Measurements from ENCODE around the gene GAS5. TPM values are rescaled to one million over a fixed set of nuclear protein-coding genes. Genes with fewer than 3 reads are reported as not detected.

GAS5 gene
- total and polyA plus RNA-seq, 9 of the 15 experiments (the other 6 are each of a cell fraction or from before 2014, with no cell fraction given), result 565 to 1,860 (median 1,006) TPM

DNA sequence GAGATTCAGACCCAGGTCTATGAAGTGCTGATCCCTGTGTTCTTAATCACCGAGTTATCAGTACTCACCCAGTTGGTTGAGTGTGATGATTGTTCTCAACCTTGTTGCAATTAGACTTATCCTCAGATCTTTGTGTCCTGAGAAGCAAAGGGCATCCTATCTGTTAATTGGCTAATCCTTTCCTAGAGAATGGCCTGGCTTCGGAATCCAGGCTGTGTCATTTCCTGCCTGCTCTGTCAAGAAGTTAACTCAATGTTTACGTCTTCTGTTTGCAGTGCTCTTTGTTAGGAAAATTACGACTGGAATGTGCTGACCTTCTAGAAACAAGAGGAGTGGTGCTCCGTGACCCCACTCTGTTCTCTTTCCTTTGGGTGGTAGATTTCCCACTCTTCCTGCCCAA is 14.7 kb downstream of the GAS5 start:
- CTCF ChIA-PET (ENCODE audit: low intra/inter-chr PET ratio), result no interaction called here
- in situ Hi-C loops (cut with MboI), result no loop called here

DNA sequence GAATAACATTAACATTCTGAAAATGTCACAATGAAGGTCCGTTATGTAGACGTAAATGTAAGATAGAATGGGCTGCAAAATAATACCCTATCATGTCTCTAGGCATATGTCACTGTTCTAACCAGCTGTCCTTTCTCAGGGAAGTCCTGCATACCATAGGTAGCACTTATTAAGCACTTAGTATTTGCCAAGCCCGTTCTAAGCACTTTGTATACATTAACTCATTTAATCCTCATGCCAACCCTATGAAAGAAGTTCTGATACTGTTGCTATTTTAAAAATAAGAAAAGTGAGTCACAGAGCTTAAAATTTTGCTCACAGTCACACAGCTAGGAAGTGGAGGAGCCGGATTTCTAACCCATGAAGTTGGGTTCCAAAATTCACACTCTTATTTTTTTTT is 15.7 kb downstream of the GAS5 start:
- FAIRE-seq (no peak), DNase-seq (ENCODE audit: extremely low read depth in 1 of 4, low spot score in 3 of 4) (no peak), ATAC-seq (no peak)
- BruUV-seq (replicated peaks), result no TSS peak
- intact Hi-C loops (cut with micrococcal nuclease) (no loop called here), in situ Hi-C loops (cut with MboI) (no loop called here)
- no peaks in the 10 kb centered on the region for H3K9me3 ChIP-seq (replicated peaks; ENCODE audit: control insufficient read depth, insufficient read depth, low read depth, low read length)
- 93% methylated on average over 4 of the region's 4 CpGs for WGBS (ENCODE audit: insufficient coverage, low coverage, missing lambda C conversion rate)
- H3K27me3 ChIP-seq (ENCODE audit: control insufficient read depth in 2 of 2, insufficient read depth in 2 of 2, low read length in 2 of 2), result no peaks in the 10 kb centered on the region
- H3K27ac ChIP-seq (ENCODE audit: extremely low read depth, low read depth, low read length), result no peak overlapping the region
- no peak overlapping the region for H2AFZ ChIP-seq (ENCODE audit: low read depth, low read length)
- no peaks in the 10 kb centered on the region for H3K79me2 ChIP-seq (ENCODE audit: control insufficient read depth, insufficient read depth, low read length)
- H3K4me3 ChIP-seq, result no peak overlapping the region
- TF ChIP-seq NEUROD1 (IDR thresholded peaks at IDR 0.05; ENCODE audit: borderline replicate concordance, low read depth, low read length, partially characterized antibody) (no peak), C11orf30 (IDR thresholded peaks at IDR 0.05; ENCODE audit: low read depth) (no peak), NRF1 (conservative IDR thresholded peaks at IDR 0.05 in 1 of 2, IDR thresholded peaks at IDR 0.05 in 1 of 2) (no peak), MED1 (CRISPR knock-in tag; IDR thresholded peaks at IDR 0.05; ENCODE audit: borderline replicate concordance) (no peak), HNRNPL (IDR thresholded peaks at IDR 0.05; ENCODE audit: low read depth, low read length) (no peak), ZNF561 (CRISPR knock-in tag; conservative IDR thresholded peaks at IDR 0.05) (no peak), ZNF239 (CRISPR knock-in tag; IDR thresholded peaks at IDR 0.05) (no peak), CREM (IDR thresholded peaks at IDR 0.05; ENCODE audit: low read depth) (no peak), ZNF584 (CRISPR knock-in tag; IDR thresholded peaks at IDR 0.05; ENCODE audit: low read depth) (no peak)
- TF ChIP-seq, protein P1, sequence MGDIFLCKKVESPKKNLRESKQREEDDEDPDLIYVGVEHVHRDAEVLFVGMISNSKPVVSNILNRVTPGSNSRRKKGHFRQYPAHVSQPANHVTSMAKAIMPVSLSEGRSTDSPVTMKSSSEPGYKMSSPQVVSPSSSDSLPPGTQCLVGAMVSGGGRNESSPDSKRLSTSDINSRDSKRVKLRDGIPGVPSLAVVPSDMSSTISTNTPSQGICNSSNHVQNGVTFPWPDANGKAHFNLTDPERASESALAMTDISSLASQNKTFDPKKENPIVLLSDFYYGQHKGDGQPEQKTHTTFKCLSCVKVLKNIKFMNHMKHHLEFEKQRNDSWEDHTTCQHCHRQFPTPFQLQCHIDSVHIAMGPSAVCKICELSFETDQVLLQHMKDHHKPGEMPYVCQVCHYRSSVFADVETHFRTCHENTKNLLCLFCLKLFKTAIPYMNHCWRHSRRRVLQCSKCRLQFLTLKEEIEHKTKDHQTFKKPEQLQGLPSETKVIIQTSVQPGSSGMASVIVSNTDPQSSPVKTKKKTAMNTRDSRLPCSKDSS (IDR thresholded peaks at IDR 0.05; ENCODE audit: low read depth, partially characterized antibody), result no peak
- no peak overlapping the region for H3K4me2 ChIP-seq (ENCODE audit: insufficient read depth, low read length)
- no peaks in the 10 kb centered on the region for H3K4me1 ChIP-seq (replicated peaks in 1 of 2; ENCODE audit: control insufficient read depth in 2 of 2, insufficient read depth in 2 of 2, low read length in 2 of 2)
- no peaks in the 10 kb centered on the region for H3K9me1 ChIP-seq (ENCODE audit: control insufficient read depth, insufficient read depth, low read length)
- no peak overlapping the region for H3K9ac ChIP-seq (ENCODE audit: insufficient read depth in 1 of 2, low read depth in 2 of 2, low read length in 2 of 2)
- ChIA-PET CTCF (ENCODE audit: low intra/inter-chr PET ratio) (interaction anchor here (0.7 kb wide), 1 partner anchor 291 kb away, joined by 3 read pairs; no protein-coding TSS in a partner anchor), POLR2A (interaction anchor here (1.1 to 10.4 kb wide), 2 partner anchors 12 to 15 kb away, joined by 3 to 183 read pairs; partner anchors contain the start of genes GAS5 and ZBTB37)
- H4K20me1 ChIP-seq (replicated peaks; ENCODE audit: control insufficient read depth, insufficient read depth, low read length), result no peaks in the 10 kb centered on the region
- H3K36me3 ChIP-seq (ENCODE audit: control insufficient read depth, insufficient read depth, low read length), result peaks cover 70% of the 10 kb centered on the region

More for the DNA sequence above, 14.7 kb downstream of the GAS5 start:
- Histone ChIP-seq H3K4me1 (replicated peaks in 1 of 2; ENCODE audit: control insufficient read depth in 2 of 2, insufficient read depth in 2 of 2, low read length in 2 of 2) (no peaks in the 10 kb centered on the region), H3K36me3 (ENCODE audit: control insufficient read depth, insufficient read depth, low read length) (peaks cover 76% of the 10 kb centered on the region), H3K4me2 (ENCODE audit: insufficient read depth, low read length) (no peak overlapping the region), H2AFZ (ENCODE audit: low read depth, low read length) (no peak overlapping the region), H3K9me3 (replicated peaks; ENCODE audit: control insufficient read depth, insufficient read depth, low read depth, low read length) (no peaks in the 10 kb centered on the region), H3K27ac (ENCODE audit: extremely low read depth, low read depth, low read length) (no peak overlapping the region), H4K20me1 (replicated peaks; ENCODE audit: control insufficient read depth, insufficient read depth, low read length) (no peaks in the 10 kb centered on the region), H3K9me1 (ENCODE audit: control insufficient read depth, insufficient read depth, low read length) (no peaks in the 10 kb centered on the region), H3K9ac (ENCODE audit: insufficient read depth in 1 of 2, low read depth in 2 of 2, low read length in 2 of 2) (no peak overlapping the region), H3K4me3 (no peak overlapping the region), H3K27me3 (ENCODE audit: control insufficient read depth in 2 of 2, insufficient read depth in 2 of 2, low read length in 2 of 2) (no peaks in the 10 kb centered on the region), H3K79me2 (ENCODE audit: control insufficient read depth, insufficient read depth, low read length) (no peaks in the 10 kb centered on the region)
- ATAC-seq (no peak), FAIRE-seq (no peak), DNase-seq (ENCODE audit: extremely low read depth in 1 of 4, low spot score in 3 of 4) (peak in 1 of 4 experiments; percentile 6)
- POLR2A ChIA-PET, result interaction anchor here (1.1 to 10.4 kb wide), 2 partner anchors 11 to 16 kb away, joined by 3 to 183 read pairs; partner anchors contain the start of genes GAS5 and ZBTB37
- BruUV-seq (replicated peaks), result no TSS peak
- WGBS (ENCODE audit: insufficient coverage, low coverage, missing lambda C conversion rate), result 72% methylated on average over 5 of the region's 5 CpGs
- TF ChIP-seq KDM1A (IDR thresholded peaks at IDR 0.05), result 0 out of 4 replicates have a peak, but pooled peaks of 1 of the 2 experiments have one; percentile 12
- TF ChIP-seq, protein P2, sequence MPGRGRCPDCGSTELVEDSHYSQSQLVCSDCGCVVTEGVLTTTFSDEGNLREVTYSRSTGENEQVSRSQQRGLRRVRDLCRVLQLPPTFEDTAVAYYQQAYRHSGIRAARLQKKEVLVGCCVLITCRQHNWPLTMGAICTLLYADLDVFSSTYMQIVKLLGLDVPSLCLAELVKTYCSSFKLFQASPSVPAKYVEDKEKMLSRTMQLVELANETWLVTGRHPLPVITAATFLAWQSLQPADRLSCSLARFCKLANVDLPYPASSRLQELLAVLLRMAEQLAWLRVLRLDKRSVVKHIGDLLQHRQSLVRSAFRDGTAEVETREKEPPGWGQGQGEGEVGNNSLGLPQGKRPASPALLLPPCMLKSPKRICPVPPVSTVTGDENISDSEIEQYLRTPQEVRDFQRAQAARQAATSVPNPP (IDR thresholded peaks at IDR 0.05; ENCODE audit: borderline replicate concordance, insufficient read depth, insufficient read length), result no peak
- intact Hi-C loops (cut with micrococcal nuclease), result no loop called here
